Coronary artery (tissue), 2 donors: ENCODE measurements around the gene ARSI.

Source experiments
- DNase-seq: peaks from one replicate; pipeline ENCODE4 v3.0.0-alpha.2; 2017; ENCODE audit warnings: low spot score
- H3K27ac ChIP-seq, 2 donors: fragments of 200-600 bp; sonication (generic); one replicate each; pipeline ENCODE4 v1.5.1; 2016 to 2019
- H3K4me3 ChIP-seq: fragments of 200-600 bp; sonication (generic); 2 replicates; pipeline ENCODE4 v1.5.1; 2016; ENCODE audit warnings: mild to moderate bottlenecking, moderate library complexity
- CTCF ChIP-seq: fragments of 200-600 bp; sonication (generic); IDR thresholded peaks from one replicate; pipeline ENCODE4 v1.5.1; 2019; ENCODE audit warnings: antibody characterized with exemption

Gene ARSI

DNA sequence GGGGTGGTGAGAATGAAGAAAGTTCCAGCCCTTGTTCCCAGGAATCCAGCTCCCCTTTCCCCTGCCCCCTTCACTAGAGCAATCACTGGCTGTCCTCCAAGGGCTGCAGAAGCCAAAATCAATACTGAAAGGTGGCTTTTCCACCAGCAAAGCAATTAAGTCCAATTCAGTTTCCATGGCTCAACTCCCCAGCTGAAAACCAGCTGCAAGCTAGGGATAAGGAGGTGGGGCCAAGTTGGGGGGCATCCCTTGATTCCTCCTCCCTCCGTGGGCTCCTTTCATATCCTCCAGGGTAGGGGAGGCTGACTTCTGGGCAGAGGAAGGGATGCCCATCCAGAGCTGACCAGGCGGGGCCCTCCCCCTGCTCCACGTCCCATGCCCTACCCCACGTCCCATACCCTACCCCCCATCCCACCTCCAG lies 35.8 kb downstream of the ARSI start:
- TF ChIP-seq CTCF = no peak
- Histone ChIP-seq H3K27ac (no peak overlapping the region), H3K4me3 (no peak overlapping the region)
- no peak for DNase-seq

- no peak for DNase-seq
- no peak overlapping the region for H3K27ac ChIP-seq
- no peak overlapping the region for H3K4me3 ChIP-seq
- TF ChIP-seq CTCF = no peak
Observed at GRCh38 chr5:150265870-150266383, 36.8 kb downstream of the ARSI start.

DNA sequence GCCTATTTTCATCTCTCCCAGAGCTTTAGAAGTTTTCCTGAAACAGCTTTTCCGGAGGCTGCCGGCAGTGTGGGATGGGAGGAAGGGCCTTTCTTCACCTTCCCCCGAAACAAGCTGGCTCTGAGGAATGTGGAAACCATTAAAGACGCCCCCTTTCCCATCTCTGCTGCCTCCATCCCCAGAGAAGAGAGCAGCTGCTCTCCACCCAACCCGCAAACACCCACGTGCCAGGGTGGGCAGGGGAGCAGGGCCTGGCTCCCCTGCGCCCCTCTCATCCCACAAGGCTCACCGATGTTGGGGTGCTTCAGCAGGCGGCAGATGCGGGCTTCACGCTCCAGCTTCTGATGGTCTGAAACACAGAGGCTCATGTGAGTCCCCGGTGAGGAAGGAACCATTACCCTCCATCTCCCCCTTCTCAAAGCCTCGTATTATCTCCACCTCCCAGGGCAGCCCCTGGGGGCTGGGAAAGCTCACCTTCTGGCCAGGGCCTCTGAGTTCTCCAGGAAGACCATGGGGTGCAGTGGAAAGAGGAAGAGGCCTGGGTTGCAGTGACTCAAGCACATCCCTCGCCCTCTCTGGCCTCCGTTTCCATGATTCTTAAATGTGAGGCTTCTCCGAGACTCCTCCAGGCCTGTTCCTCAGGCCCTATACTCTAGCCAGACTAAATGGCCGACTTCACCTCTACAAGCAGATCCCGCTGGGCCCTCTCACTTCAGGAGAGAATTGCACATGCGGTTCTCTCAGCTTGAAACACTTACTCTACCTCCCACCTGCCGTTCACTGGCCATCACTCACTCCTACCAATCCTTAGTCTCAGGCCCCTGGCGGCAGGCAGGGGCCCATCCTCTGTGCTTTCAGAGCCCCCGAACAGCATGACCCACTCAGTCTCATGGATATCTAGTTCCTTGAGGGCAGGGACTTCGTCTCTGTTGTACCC lies 37.8 kb downstream of the ARSI start:
- TF ChIP-seq CTCF = no peak
- Histone ChIP-seq H3K4me3 (no peak overlapping the region), H3K27ac (no peak overlapping the region)
- no peak for DNase-seq

GRCh38 chr5:150263801-150264621 lies 38.7 kb downstream of the ARSI start:
- H3K4me3 ChIP-seq = no peak overlapping the region
- no peak overlapping the region for H3K27ac ChIP-seq
- no peak for DNase-seq
- TF ChIP-seq CTCF = no peak

DNA sequence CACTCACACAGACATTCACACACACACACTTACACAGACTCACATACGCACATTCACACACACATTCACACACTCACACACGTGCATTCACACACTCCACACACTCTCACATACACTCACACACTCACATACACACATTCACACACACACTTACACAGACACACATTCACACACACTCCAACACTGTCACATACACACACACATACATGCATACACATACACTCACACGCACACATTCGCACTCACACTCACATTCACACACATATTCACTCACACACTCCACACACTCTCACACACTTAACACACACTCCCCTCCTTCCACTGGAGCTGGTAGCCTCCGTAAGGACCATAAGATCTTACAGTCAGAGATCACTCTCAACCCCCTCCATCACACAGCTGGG lies 39.3 kb downstream of the ARSI start:
- no peak overlapping the region for H3K4me3 ChIP-seq
- no peak overlapping the region for H3K27ac ChIP-seq
- no peak for TF ChIP-seq CTCF
- DNase-seq = no peak

DNA sequence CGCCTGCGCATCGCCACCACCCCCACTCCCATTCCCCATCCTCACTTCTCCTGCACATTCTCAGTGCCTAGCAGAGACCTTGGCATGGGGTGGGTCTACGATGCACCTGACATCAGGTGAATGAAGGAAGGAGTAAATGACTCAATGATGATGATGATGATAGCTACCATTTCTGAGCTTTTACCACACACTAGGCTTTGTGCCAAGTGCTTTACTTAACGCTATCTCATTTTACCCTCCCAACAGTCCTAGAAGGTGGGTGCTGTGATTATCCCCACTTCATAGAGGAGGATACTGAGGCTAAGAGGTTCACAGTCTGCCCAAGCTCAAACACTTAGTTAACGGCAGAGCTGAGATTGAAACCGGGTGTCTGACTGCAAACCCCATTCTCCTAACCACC lies 40.2 kb downstream of the ARSI start:
- no peak for DNase-seq
- H3K4me3 ChIP-seq = no peak overlapping the region
- no peak overlapping the region for H3K27ac ChIP-seq
- TF ChIP-seq CTCF = no peak
